ENCODE data around the gene IARS1.

IARS1 gene

DNA sequence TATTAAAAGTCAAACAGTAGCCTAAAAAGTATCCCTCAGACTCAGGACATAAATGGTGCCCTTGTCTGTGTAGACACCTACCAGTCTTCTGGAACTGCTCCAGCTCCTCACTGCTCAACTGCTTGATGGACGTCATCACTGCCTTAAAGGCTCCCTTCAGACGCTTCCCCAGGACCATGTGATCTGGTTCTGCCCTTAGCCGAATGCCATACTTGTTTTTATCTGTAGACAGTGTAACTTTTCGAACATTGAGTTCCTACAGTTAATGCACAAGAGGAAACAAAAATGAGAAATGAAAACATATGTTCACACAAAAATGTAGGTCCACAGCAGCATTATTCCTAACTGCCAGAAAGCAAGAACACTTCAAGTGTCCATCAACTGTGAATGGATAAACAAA, 46.2 kb downstream of the IARS1 start:
- Histone ChIP-seq H3K27ac (no peak overlapping the region), H3K9me3 (ENCODE audit: low read depth, low read length) (no peaks in the 10 kb centered on the region), H3K4me3 (no peak overlapping the region), H3K9ac (ENCODE audit: insufficient read length) (no peak overlapping the region), H3K36me3 (ENCODE audit: insufficient read depth, low read length) (peaks cover 96% of the 10 kb centered on the region)
- DNase-seq (ENCODE audit: low read depth, low spot score): no peak
- TF ChIP-seq FOXP2 (optimal IDR thresholded peaks at IDR 0.05; ENCODE audit: control extremely low read depth, extremely low read length, insufficient read depth): no peak
- TF ChIP-seq EZH2 (IDR thresholded peaks at IDR 0.05): no peak
- no peak for TF ChIP-seq POLR2AphosphoS5 (IDR thresholded peaks at IDR 0.05; ENCODE audit: borderline replicate concordance, low read depth, low read length)

DNA sequence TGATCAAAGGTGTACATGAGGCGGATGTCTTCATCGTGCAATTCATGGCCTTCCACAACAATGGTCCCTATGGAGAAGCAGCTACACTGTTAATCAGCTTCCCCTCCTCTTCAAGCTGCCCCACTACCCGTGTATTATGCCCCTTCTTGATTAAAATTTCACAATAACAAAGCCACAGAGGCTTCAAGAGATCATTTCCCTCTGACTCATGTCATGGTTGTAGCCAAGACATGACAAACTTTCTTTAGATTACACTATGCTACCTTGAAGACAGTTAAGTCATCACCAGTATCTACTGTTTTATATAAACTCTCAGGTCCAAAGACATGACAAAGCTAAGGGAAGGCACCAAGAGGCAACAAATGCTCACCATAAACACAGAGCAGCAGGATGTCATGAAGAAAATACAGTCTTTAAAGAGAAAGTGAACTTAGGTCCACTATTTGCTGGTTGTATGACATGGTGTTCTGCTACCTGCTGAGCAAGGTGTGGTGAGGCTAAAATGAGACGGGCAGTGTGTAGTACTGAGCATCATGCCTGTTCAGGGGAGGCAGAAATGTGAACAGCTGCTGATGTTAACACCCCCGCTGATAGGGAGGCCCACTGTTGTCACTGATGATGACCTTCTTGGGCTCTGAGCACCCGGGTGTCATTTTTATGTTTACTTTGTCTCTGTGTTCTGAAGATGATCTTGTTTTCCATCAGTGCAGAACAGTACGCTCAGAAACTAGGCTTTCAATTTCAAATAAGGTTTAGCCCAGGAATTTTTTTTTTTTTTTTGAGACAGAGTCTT, 48.3 kb downstream of the IARS1 start:
- Histone ChIP-seq H3K36me3 (ENCODE audit: insufficient read depth, low read length) (peaks cover 97% of the 10 kb centered on the region), H3K4me3 (no peak overlapping the region), H3K27ac (no peak overlapping the region), H3K9ac (ENCODE audit: insufficient read length) (no peak overlapping the region), H3K9me3 (ENCODE audit: low read depth, low read length) (no peaks in the 10 kb centered on the region)
- DNase-seq (ENCODE audit: low read depth, low spot score): no peak
- no peak for TF ChIP-seq EZH2 (IDR thresholded peaks at IDR 0.05)
- TF ChIP-seq FOXP2 (optimal IDR thresholded peaks at IDR 0.05; ENCODE audit: control extremely low read depth, extremely low read length, insufficient read depth): no peak
- TF ChIP-seq POLR2AphosphoS5 (IDR thresholded peaks at IDR 0.05; ENCODE audit: borderline replicate concordance, low read depth, low read length): no peak
